Measurements from ENCODE around the gene SNCAIP. TPM values are rescaled to one million over a fixed set of nuclear protein-coding genes. Genes with fewer than 3 reads are reported as not detected.

SNCAIP gene
- polyA plus RNA-seq, 1 experiment = 12.3 TPM

DNA sequence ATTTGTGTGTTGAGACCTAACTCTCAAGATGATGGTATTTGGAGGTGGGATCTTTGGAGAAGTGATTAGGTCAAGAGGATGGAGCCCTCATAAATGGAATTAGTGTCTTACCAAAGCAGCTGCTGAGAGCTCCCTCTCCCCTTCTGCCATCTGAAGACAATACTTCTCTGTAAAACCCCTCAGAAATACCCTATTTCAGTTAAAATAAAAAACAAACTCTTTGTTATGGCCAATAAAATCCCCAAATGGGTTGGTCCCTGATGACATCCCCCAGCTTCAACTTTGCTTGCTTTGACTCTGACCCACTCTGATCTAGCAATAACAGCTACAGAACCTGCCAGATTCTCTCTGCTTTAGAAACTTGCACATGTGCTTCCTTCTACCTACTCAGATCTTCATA is 100.9 kb downstream of the SNCAIP start:
- Histone ChIP-seq H3K27me3 (ENCODE audit: control insufficient read depth, insufficient read depth, low read length) (no peaks in the 10 kb centered on the region), H3K4me3 (ENCODE audit: low read depth, low read length) (no peak overlapping the region), H3K27ac (ENCODE audit: low read depth, low read length) (no peak overlapping the region), H3K9me3 (ENCODE audit: control insufficient read depth, insufficient read depth, low read length) (no peaks in the 10 kb centered on the region)
- TF ChIP-seq CTCF (IDR thresholded peaks at IDR 0.05; ENCODE audit: low read depth, low read length) = no peak
- ChIA-PET POLR2A (no interaction called here), CTCF (interaction anchor here (0.6 to 6.3 kb wide), 2 partner anchors 135 to 215 kb away, joined by 6 to 120 read pairs; no protein-coding TSS in a partner anchor)
- no peak for DNase-seq (ENCODE audit: low read depth, low spot score)

DNA sequence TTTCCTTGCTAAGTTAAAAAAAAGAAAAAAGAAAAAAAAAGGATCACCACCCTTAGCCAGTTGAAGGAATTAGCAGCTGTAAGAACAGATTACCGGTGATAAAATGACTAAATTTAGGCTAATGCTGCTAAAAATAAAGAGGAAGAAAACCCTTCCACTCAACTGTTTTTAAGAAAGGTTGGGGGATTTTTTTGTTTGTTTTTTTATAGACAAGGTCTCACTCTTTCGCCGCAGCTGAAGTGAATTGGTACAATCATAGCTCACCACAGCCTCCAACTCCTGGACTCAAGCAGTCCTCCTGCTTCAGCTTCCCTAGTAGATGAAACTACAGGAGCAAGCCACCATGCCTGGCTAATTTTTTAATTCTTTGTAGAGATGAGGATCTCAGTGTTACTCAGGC is 101.7 kb downstream of the SNCAIP start:
- TF ChIP-seq CTCF (IDR thresholded peaks at IDR 0.05; ENCODE audit: low read depth, low read length) = no peak
- ChIA-PET CTCF (interaction anchor here (0.6 to 6.3 kb wide), 2 partner anchors 135 to 216 kb away, joined by 6 to 120 read pairs; no protein-coding TSS in a partner anchor), POLR2A (no interaction called here)
- no peak overlapping the region for H3K27ac ChIP-seq (ENCODE audit: low read depth, low read length)
- H3K4me3 ChIP-seq (ENCODE audit: low read depth, low read length) = no peak overlapping the region
- H3K9me3 ChIP-seq (ENCODE audit: control insufficient read depth, insufficient read depth, low read length) = no peaks in the 10 kb centered on the region
- DNase-seq (ENCODE audit: low read depth, low spot score) = no peak
- no peaks in the 10 kb centered on the region for H3K27me3 ChIP-seq (ENCODE audit: control insufficient read depth, insufficient read depth, low read length)

- DNase-seq (ENCODE audit: low read depth, low spot score) = peak; percentile 45
- CTCF ChIA-PET = interaction anchor here (0.7 to 6.3 kb wide), 15 partner anchors 9 to 452 kb away, joined by 3 to 120 read pairs (median 3); no protein-coding TSS in a partner anchor
Measured at GRCh38 chr5:122415030-122415800, 103.2 kb downstream of the SNCAIP start.

DNA sequence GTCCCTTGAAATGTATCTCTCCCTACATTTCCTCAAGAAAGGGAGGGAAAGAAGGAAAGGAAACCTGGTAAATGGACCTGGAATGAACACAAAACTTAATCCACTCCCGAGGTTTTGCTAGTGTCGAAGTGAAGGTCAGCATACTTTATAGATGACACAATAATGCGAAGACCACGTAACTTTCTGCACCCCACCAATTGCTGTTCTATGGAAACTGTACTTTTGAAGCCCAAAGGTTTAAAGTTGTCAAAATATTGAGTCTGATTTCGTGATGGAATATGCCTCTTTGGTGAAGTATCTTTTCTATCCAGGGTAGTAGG is 103.7 kb downstream of the SNCAIP start:
- POLR2A ChIA-PET = interaction anchor here (0.5 kb wide), 1 partner anchor 253 kb away, joined by 5 read pairs; no protein-coding TSS in a partner anchor
- H3K27ac ChIP-seq (ENCODE audit: low read depth, low read length) = no peak overlapping the region

More at GRCh38 chr5:122415030-122415800, 103.2 kb downstream of the SNCAIP start:
- Histone ChIP-seq H3K27ac (ENCODE audit: low read depth, low read length) (no peak overlapping the region), H3K4me3 (ENCODE audit: low read depth, low read length) (no peak overlapping the region), H3K9me3 (ENCODE audit: control insufficient read depth, insufficient read depth, low read length) (no peaks in the 10 kb centered on the region), H3K27me3 (ENCODE audit: control insufficient read depth, insufficient read depth, low read length) (no peaks in the 10 kb centered on the region)
- TF ChIP-seq CTCF (IDR thresholded peaks at IDR 0.05; ENCODE audit: low read depth, low read length) = peak; percentile 84
- POLR2A ChIA-PET = interaction anchor here (0.5 kb wide), 1 partner anchor 252 kb away, joined by 5 read pairs; no protein-coding TSS in a partner anchor

More for the DNA sequence above, 103.7 kb downstream of the SNCAIP start:
- Histone ChIP-seq H3K4me3 (ENCODE audit: low read depth, low read length) (no peak overlapping the region), H3K9me3 (ENCODE audit: control insufficient read depth, insufficient read depth, low read length) (no peaks in the 10 kb centered on the region), H3K27me3 (ENCODE audit: control insufficient read depth, insufficient read depth, low read length) (no peaks in the 10 kb centered on the region)
- no peak for DNase-seq (ENCODE audit: low read depth, low spot score)
- CTCF ChIA-PET = interaction anchor here (0.7 to 6.3 kb wide), 12 partner anchors 10 to 453 kb away, joined by 3 to 120 read pairs (median 3); no protein-coding TSS in a partner anchor
- TF ChIP-seq CTCF (IDR thresholded peaks at IDR 0.05; ENCODE audit: low read depth, low read length) = no peak
